CD4-positive, CD25-positive, alpha-beta regulatory T cell (primary cell): ENCODE measurements around the gene ARHGAP22. TPM values are rescaled to one million over a fixed set of nuclear protein-coding genes. Genes with fewer than 3 reads are reported as not detected.

Experiments
- ATAC-seq, 2 donors: fragments of 150-1000 bp; cut with Tn5 transposase; one replicate each; pipeline ENCODE4 v1.10.0; 2021; ENCODE audit warnings: low read depth in 2 of 2, moderate number of reproducible peaks in 2 of 2, moderate library complexity in 1 of 2
- DNase-seq, 3 donors: peaks; one replicate each; pipeline versions ENCODE4 v3.0.0 to v3.0.0-alpha.2; 2012 to 2022; ENCODE audit warnings: mixed read lengths in 1 of 3
- H3K27ac ChIP-seq: one replicate; pipeline ENCODE4 v1.7.0; 2013; ENCODE audit warnings: mild to moderate bottlenecking, low read length; ENCODE audit not compliant: insufficient read depth, poor library complexity, severe bottlenecking
- H3K27me3 ChIP-seq: one replicate; pipeline ENCODE4 v1.7.0; 2013; ENCODE audit warnings: low read length; ENCODE audit not compliant: control insufficient read depth, insufficient read depth
- H3K36me3 ChIP-seq: one replicate; pipeline ENCODE4 v1.7.0; 2013; ENCODE audit warnings: mild to moderate bottlenecking, low read length, moderate library complexity; ENCODE audit not compliant: control insufficient read depth, insufficient read depth
- H3K4me1 ChIP-seq: 2 replicates; pipeline ENCODE4 v1.7.0; 2013; ENCODE audit warnings: mild to moderate bottlenecking, low read length; ENCODE audit not compliant: insufficient read depth, control insufficient read depth, poor library complexity, severe bottlenecking
- H3K4me3 ChIP-seq: one replicate; pipeline ENCODE4 v1.7.0; 2013; ENCODE audit warnings: low read depth, mild to moderate bottlenecking, low read length, moderate library complexity
- H3K9me3 ChIP-seq, 2 experiments: 1 replicate in 1 of 2; 2 replicates in 1 of 2; pipeline ENCODE4 v1.7.0; 2013; ENCODE audit warnings: low read length in 2 of 2, mild to moderate bottlenecking in 1 of 2, moderate library complexity in 1 of 2; ENCODE audit not compliant: control insufficient read depth in 2 of 2
- H3K27ac Mint-ChIP-seq, 3 donors: one replicate each; pipeline ENCODE4 v1.8.0; 2020 to 2022; ENCODE audit warnings: mild to moderate bottlenecking in 3 of 3, mixed read lengths in 3 of 3, moderate library complexity in 2 of 3
- H3K27me3 Mint-ChIP-seq: one replicate; pipeline ENCODE4 v1.8.0; 2022; ENCODE audit warnings: mild to moderate bottlenecking, mixed read lengths
- H3K36me3 Mint-ChIP-seq: one replicate; pipeline ENCODE4 v1.8.0; 2020; ENCODE audit warnings: mixed read lengths
- H3K4me1 Mint-ChIP-seq, 4 donors: one replicate each; pipeline ENCODE4 v1.8.0; 2020 to 2022; ENCODE audit warnings: mixed read lengths in 4 of 4, mild to moderate bottlenecking in 1 of 4
- H3K4me3 Mint-ChIP-seq, 4 donors: one replicate each; pipeline ENCODE4 v1.8.0; 2020 to 2022; ENCODE audit warnings: mild to moderate bottlenecking in 4 of 4, mixed read lengths in 4 of 4, moderate library complexity in 3 of 4
- H3K9me3 Mint-ChIP-seq, 7 donors: one replicate each; pipeline ENCODE4 v1.8.0; 2020 to 2022; ENCODE audit warnings: mixed read lengths in 7 of 7, mild to moderate bottlenecking in 3 of 7, moderate library complexity in 2 of 7
- polyA plus RNA-seq, 4 donors: library from polyadenylated mRNA; unstranded; fragments of 300-500 nt; fragmentation: Illumina TruSeq; gene quantifications; one replicate each; pipeline ENCODE4 v1.2.3, GENCODE V29; 2021
- total RNA-seq: library from RNA; stranded (reverse); gene quantifications from one replicate; pipeline ENCODE4 v1.2.3, GENCODE V29; 2022

The ARHGAP22 gene
- total and polyA plus RNA-seq, 5 donors from 2014 or later, result 0.42 TPM; not detected in 4

GRCh38 chr10:48547061-48547895 is 57.6 kb downstream of the ARHGAP22 start:
- Mint-ChIP-seq H3K4me3 (no peak overlapping the region), H3K36me3 (no peaks in the 10 kb centered on the region), H3K27ac (no peak overlapping the region), H3K4me1 (no peaks in the 10 kb centered on the region), H3K27me3 (no peaks in the 10 kb centered on the region), H3K9me3 (no peaks in the 10 kb centered on the region)
- H3K4me3 ChIP-seq, result no peak overlapping the region
- H3K4me1 ChIP-seq, result no peaks in the 10 kb centered on the region
- ATAC-seq (no peak), DNase-seq (no peak)
- no peaks in the 10 kb centered on the region for H3K36me3 ChIP-seq
- no peak overlapping the region for H3K27ac ChIP-seq
- no peaks in the 10 kb centered on the region for H3K9me3 ChIP-seq
- no peaks in the 10 kb centered on the region for H3K27me3 ChIP-seq

- Mint-ChIP-seq H3K27me3 (no peaks in the 10 kb centered on the region), H3K27ac (no peak overlapping the region), H3K4me1 (no peaks in the 10 kb centered on the region), H3K36me3 (no peaks in the 10 kb centered on the region), H3K9me3 (no peaks in the 10 kb centered on the region), H3K4me3 (no peak overlapping the region)
- Histone ChIP-seq H3K36me3 (no peaks in the 10 kb centered on the region), H3K27me3 (no peaks in the 10 kb centered on the region), H3K4me1 (no peaks in the 10 kb centered on the region), H3K4me3 (no peak overlapping the region), H3K9me3 (no peaks in the 10 kb centered on the region), H3K27ac (no peak overlapping the region)
- ATAC-seq, result no peak
- DNase-seq, result no peak
Measured at GRCh38 chr10:48545462-48546145, 59.3 kb downstream of the ARHGAP22 start.

DNA sequence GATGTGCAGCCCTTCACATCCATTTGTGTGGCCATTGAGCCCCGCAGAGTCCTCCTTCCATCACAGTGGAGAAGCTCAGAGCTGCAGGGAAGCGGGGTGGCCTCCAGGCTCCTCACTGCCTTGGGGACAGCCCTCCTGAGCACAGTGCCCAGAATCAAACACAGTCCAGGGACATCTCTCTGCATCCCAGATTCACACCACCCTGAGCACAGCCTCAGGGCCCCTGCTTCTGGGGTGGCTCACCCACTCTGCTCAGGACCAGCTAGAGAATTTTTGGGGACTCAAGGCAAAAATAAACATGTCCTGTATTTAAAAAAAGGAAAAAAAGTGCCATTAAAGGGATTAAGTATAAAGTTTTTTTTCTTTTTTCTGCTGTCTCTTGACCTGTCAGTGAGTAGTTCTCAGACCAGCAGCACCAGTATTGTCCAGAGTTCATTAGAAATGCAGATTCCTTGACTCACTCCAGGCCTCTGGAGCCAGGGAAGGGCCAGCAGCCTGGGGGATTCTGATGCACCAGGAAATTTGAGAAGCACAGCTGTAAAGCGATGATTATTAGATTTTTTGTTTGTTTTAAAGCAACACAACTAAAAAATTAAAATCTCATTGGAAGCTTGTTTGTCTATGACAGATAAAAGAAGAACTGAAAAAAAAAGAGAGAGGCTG is 61.6 kb downstream of the ARHGAP22 start:
- H3K27me3 Mint-ChIP-seq, result peaks cover 5% of the 10 kb centered on the region
- Histone ChIP-seq H3K9me3 (no peaks in the 10 kb centered on the region), H3K4me3 (no peak overlapping the region), H3K36me3 (no peaks in the 10 kb centered on the region), H3K4me1 (no peaks in the 10 kb centered on the region), H3K27me3 (no peaks in the 10 kb centered on the region), H3K27ac (no peak overlapping the region)
- H3K4me1 Mint-ChIP-seq, result no peaks in the 10 kb centered on the region
- H3K4me3 Mint-ChIP-seq, result no peak overlapping the region
- ATAC-seq (no peak), DNase-seq (no peak)
- no peak overlapping the region for H3K27ac Mint-ChIP-seq
- no peaks in the 10 kb centered on the region for H3K36me3 Mint-ChIP-seq
- no peaks in the 10 kb centered on the region for H3K9me3 Mint-ChIP-seq

DNA sequence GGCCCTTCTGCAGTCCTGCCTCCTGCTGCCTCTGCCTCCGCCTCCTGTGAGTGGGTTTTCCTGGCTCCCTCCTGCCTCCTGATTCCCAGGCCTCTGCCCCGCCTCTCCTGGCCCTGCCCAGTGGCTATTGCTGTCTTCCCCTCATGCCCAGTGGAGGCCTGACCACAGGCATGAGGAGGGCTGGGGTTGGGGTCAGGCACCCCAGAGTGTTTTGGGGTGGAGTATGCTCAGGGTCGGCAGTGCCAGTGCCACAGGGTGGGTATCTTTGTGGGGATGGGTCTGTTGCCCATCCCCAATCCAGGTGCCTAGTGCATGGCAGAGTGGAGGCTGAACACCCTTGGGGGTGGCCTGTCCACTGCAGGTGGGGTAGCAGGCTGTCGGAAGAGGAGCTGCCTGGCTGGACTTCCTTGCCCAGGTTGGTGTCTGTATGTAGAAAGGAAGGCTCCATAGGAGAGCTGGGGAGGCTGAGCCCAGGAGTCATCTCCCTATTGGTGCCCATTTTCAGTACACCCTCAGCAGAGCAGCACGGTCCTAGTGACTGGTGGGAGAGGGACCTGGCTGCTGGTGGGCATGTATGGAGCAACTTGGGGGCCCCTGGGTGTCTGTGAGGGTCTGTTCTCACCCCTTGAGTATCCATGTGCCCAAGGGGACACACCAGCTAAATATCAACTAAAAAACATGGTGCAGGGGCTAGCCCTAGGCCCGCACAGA is 62.2 kb downstream of the ARHGAP22 start:
- H3K4me3 Mint-ChIP-seq, result no peak overlapping the region
- Histone ChIP-seq H3K9me3 (no peaks in the 10 kb centered on the region), H3K27me3 (no peaks in the 10 kb centered on the region), H3K4me3 (no peak overlapping the region), H3K36me3 (no peaks in the 10 kb centered on the region), H3K27ac (no peak overlapping the region), H3K4me1 (no peaks in the 10 kb centered on the region)
- no peaks in the 10 kb centered on the region for H3K9me3 Mint-ChIP-seq
- DNase-seq, result no peak
- H3K27ac Mint-ChIP-seq, result no peak overlapping the region
- H3K36me3 Mint-ChIP-seq, result no peaks in the 10 kb centered on the region
- H3K4me1 Mint-ChIP-seq, result no peaks in the 10 kb centered on the region
- H3K27me3 Mint-ChIP-seq, result peaks cover 5% of the 10 kb centered on the region
- ATAC-seq, result no peak

GRCh38 chr10:48541144-48541795 is 63.6 kb downstream of the ARHGAP22 start:
- H3K27ac ChIP-seq, result no peak overlapping the region
- Mint-ChIP-seq H3K9me3 (no peaks in the 10 kb centered on the region), H3K4me3 (no peak overlapping the region), H3K36me3 (no peaks in the 10 kb centered on the region), H3K4me1 (no peaks in the 10 kb centered on the region), H3K27me3 (peaks cover 5% of the 10 kb centered on the region), H3K27ac (no peak overlapping the region)
- DNase-seq (no peak), ATAC-seq (no peak)
- no peak overlapping the region for H3K4me3 ChIP-seq
- H3K36me3 ChIP-seq, result no peaks in the 10 kb centered on the region
- H3K4me1 ChIP-seq, result no peaks in the 10 kb centered on the region
- H3K27me3 ChIP-seq, result no peaks in the 10 kb centered on the region
- H3K9me3 ChIP-seq, result no peaks in the 10 kb centered on the region

DNA sequence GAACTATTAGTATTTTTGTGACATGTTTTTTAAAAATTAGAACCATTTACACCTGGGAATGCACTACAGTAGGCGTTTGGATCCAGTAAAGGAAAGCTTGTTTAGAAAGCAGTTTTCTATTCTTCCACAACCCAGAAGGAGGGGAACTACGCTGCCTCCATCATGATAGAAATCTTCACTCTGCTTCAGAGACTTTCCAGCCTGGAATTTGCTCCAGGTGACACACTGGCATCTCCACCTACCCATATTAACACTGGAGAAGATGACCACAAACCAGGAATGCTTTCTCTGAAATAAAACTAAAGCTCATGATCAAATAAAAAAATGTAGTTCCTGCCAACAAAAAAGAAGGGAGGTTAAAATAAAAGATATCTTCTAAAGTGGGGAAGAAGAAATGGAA is 66.3 kb downstream of the ARHGAP22 start:
- no peaks in the 10 kb centered on the region for H3K4me1 Mint-ChIP-seq
- Histone ChIP-seq H3K27me3 (no peaks in the 10 kb centered on the region), H3K9me3 (no peaks in the 10 kb centered on the region), H3K36me3 (no peaks in the 10 kb centered on the region), H3K27ac (no peak overlapping the region), H3K4me1 (no peaks in the 10 kb centered on the region), H3K4me3 (no peak overlapping the region)
- no peak overlapping the region for H3K4me3 Mint-ChIP-seq
- H3K27ac Mint-ChIP-seq, result no peak overlapping the region
- DNase-seq (no peak), ATAC-seq (no peak)
- H3K27me3 Mint-ChIP-seq, result peaks cover 5% of the 10 kb centered on the region
- H3K36me3 Mint-ChIP-seq, result no peaks in the 10 kb centered on the region
- H3K9me3 Mint-ChIP-seq, result no peaks in the 10 kb centered on the region
